Measurements from ENCODE around the gene DYNLL2.

Gene DYNLL2

GRCh38 chr17:58086953-58087352 is 3.7 kb downstream of the DYNLL2 start:
- Histone ChIP-seq H3K4me1 (ENCODE audit: insufficient read depth, insufficient read length) (peaks cover 16% of the 10 kb centered on the region), H3K4me3 (ENCODE audit: insufficient read length, low read depth) (no peak overlapping the region), H3K9ac (ENCODE audit: insufficient read length, low read depth) (no peak overlapping the region), H3K27me3 (ENCODE audit: insufficient read depth, insufficient read length) (no peaks in the 10 kb centered on the region), H3K9me3 (ENCODE audit: insufficient read depth, low read length) (no peaks in the 10 kb centered on the region), H3K36me3 (ENCODE audit: insufficient read depth, insufficient read length, low read length) (peaks cover 70% of the 10 kb centered on the region)
- TF ChIP-seq SUZ12 (IDR thresholded peaks at IDR 0.05; ENCODE audit: extremely low read depth, insufficient read depth, insufficient read length) (no peak), YY1 (IDR thresholded peaks at IDR 0.05; ENCODE audit: insufficient read depth, insufficient read length) (no peak), ZNF274 (IDR thresholded peaks at IDR 0.05; ENCODE audit: low read depth, low read length) (no peak)
- DNase-seq (ENCODE audit: low read depth, low spot score): no peak

- no peaks in the 10 kb centered on the region for H3K9me3 ChIP-seq (ENCODE audit: insufficient read depth, low read length)
- no peak overlapping the region for H3K9ac ChIP-seq (ENCODE audit: insufficient read length, low read depth)
- H3K36me3 ChIP-seq (ENCODE audit: insufficient read depth, insufficient read length, low read length): peaks cover 87% of the 10 kb centered on the region
- no peak for DNase-seq (ENCODE audit: low read depth, low spot score)
- peaks cover 16% of the 10 kb centered on the region for H3K4me1 ChIP-seq (ENCODE audit: insufficient read depth, insufficient read length)
- TF ChIP-seq SUZ12 (IDR thresholded peaks at IDR 0.05; ENCODE audit: extremely low read depth, insufficient read depth, insufficient read length): no peak
- TF ChIP-seq YY1 (IDR thresholded peaks at IDR 0.05; ENCODE audit: insufficient read depth, insufficient read length): no peak
- TF ChIP-seq ZNF274 (IDR thresholded peaks at IDR 0.05; ENCODE audit: low read depth, low read length): no peak
- no peaks in the 10 kb centered on the region for H3K27me3 ChIP-seq (ENCODE audit: insufficient read depth, insufficient read length)
- H3K4me3 ChIP-seq (ENCODE audit: insufficient read length, low read depth): no peak overlapping the region
Measured at GRCh38 chr17:58088624-58089023, 5.4 kb downstream of the DYNLL2 start.

GRCh38 chr17:58089111-58089510 is 5.9 kb downstream of the DYNLL2 start:
- no peak for TF ChIP-seq YY1 (IDR thresholded peaks at IDR 0.05; ENCODE audit: insufficient read depth, insufficient read length)
- no peak for TF ChIP-seq ZNF274 (IDR thresholded peaks at IDR 0.05; ENCODE audit: low read depth, low read length)
- TF ChIP-seq SUZ12 (IDR thresholded peaks at IDR 0.05; ENCODE audit: extremely low read depth, insufficient read depth, insufficient read length): no peak
- peaks cover 16% of the 10 kb centered on the region for H3K4me1 ChIP-seq (ENCODE audit: insufficient read depth, insufficient read length)
- H3K9me3 ChIP-seq (ENCODE audit: insufficient read depth, low read length): no peaks in the 10 kb centered on the region
- peaks cover 92% of the 10 kb centered on the region for H3K36me3 ChIP-seq (ENCODE audit: insufficient read depth, insufficient read length, low read length)
- DNase-seq (ENCODE audit: low read depth, low spot score): no peak
- H3K4me3 ChIP-seq (ENCODE audit: insufficient read length, low read depth): no peak overlapping the region
- no peaks in the 10 kb centered on the region for H3K27me3 ChIP-seq (ENCODE audit: insufficient read depth, insufficient read length)
- H3K9ac ChIP-seq (ENCODE audit: insufficient read length, low read depth): peak overlapping the region; percentile 21

GRCh38 chr17:58091024-58091567 is 7.9 kb downstream of the DYNLL2 start:
- no peak overlapping the region for H3K9ac ChIP-seq (ENCODE audit: insufficient read length, low read depth)
- H3K4me3 ChIP-seq (ENCODE audit: insufficient read length, low read depth): no peak overlapping the region
- H3K27me3 ChIP-seq (ENCODE audit: insufficient read depth, insufficient read length): no peaks in the 10 kb centered on the region
- peaks cover 90% of the 10 kb centered on the region for H3K36me3 ChIP-seq (ENCODE audit: insufficient read depth, insufficient read length, low read length)
- H3K4me1 ChIP-seq (ENCODE audit: insufficient read depth, insufficient read length): peaks cover 9% of the 10 kb centered on the region
- DNase-seq (ENCODE audit: low read depth, low spot score): no peak
- no peak for TF ChIP-seq YY1 (IDR thresholded peaks at IDR 0.05; ENCODE audit: insufficient read depth, insufficient read length)
- no peak for TF ChIP-seq ZNF274 (IDR thresholded peaks at IDR 0.05; ENCODE audit: low read depth, low read length)
- no peak for TF ChIP-seq SUZ12 (IDR thresholded peaks at IDR 0.05; ENCODE audit: extremely low read depth, insufficient read depth, insufficient read length)
- no peaks in the 10 kb centered on the region for H3K9me3 ChIP-seq (ENCODE audit: insufficient read depth, low read length)

- H3K9ac ChIP-seq (ENCODE audit: insufficient read length, low read depth): no peak overlapping the region
- peaks cover 78% of the 10 kb centered on the region for H3K36me3 ChIP-seq (ENCODE audit: insufficient read depth, insufficient read length, low read length)
- no peak for TF ChIP-seq ZNF274 (IDR thresholded peaks at IDR 0.05; ENCODE audit: low read depth, low read length)
- no peak for TF ChIP-seq SUZ12 (IDR thresholded peaks at IDR 0.05; ENCODE audit: extremely low read depth, insufficient read depth, insufficient read length)
- no peak for TF ChIP-seq YY1 (IDR thresholded peaks at IDR 0.05; ENCODE audit: insufficient read depth, insufficient read length)
- peaks cover 5% of the 10 kb centered on the region for H3K4me1 ChIP-seq (ENCODE audit: insufficient read depth, insufficient read length)
- no peak overlapping the region for H3K4me3 ChIP-seq (ENCODE audit: insufficient read length, low read depth)
- H3K27me3 ChIP-seq (ENCODE audit: insufficient read depth, insufficient read length): no peaks in the 10 kb centered on the region
- DNase-seq (ENCODE audit: low read depth, low spot score): no peak
- no peaks in the 10 kb centered on the region for H3K9me3 ChIP-seq (ENCODE audit: insufficient read depth, low read length)
Measured at GRCh38 chr17:58092101-58092796, 9.0 kb downstream of the DYNLL2 start.

GRCh38 chr17:58092797-58093385 is 9.7 kb downstream of the DYNLL2 start:
- DNase-seq (ENCODE audit: low read depth, low spot score): no peak
- Histone ChIP-seq H3K27me3 (ENCODE audit: insufficient read depth, insufficient read length) (no peaks in the 10 kb centered on the region), H3K4me1 (ENCODE audit: insufficient read depth, insufficient read length) (peaks cover 5% of the 10 kb centered on the region), H3K9ac (ENCODE audit: insufficient read length, low read depth) (no peak overlapping the region), H3K4me3 (ENCODE audit: insufficient read length, low read depth) (no peak overlapping the region), H3K9me3 (ENCODE audit: insufficient read depth, low read length) (no peaks in the 10 kb centered on the region), H3K36me3 (ENCODE audit: insufficient read depth, insufficient read length, low read length) (peaks cover 72% of the 10 kb centered on the region)
- TF ChIP-seq SUZ12 (IDR thresholded peaks at IDR 0.05; ENCODE audit: extremely low read depth, insufficient read depth, insufficient read length) (no peak), ZNF274 (IDR thresholded peaks at IDR 0.05; ENCODE audit: low read depth, low read length) (no peak)

- Histone ChIP-seq H3K9ac (ENCODE audit: insufficient read length, low read depth) (no peak overlapping the region), H3K4me3 (ENCODE audit: insufficient read length, low read depth) (no peak overlapping the region), H3K36me3 (ENCODE audit: insufficient read depth, insufficient read length, low read length) (peaks cover 59% of the 10 kb centered on the region), H3K27me3 (ENCODE audit: insufficient read depth, insufficient read length) (no peaks in the 10 kb centered on the region), H3K9me3 (ENCODE audit: insufficient read depth, low read length) (no peaks in the 10 kb centered on the region), H3K4me1 (ENCODE audit: insufficient read depth, insufficient read length) (no peaks in the 10 kb centered on the region)
- DNase-seq (ENCODE audit: low read depth, low spot score): no peak
- no peak for TF ChIP-seq YY1 (IDR thresholded peaks at IDR 0.05; ENCODE audit: insufficient read depth, insufficient read length)
- no peak for TF ChIP-seq ZNF274 (IDR thresholded peaks at IDR 0.05; ENCODE audit: low read depth, low read length)
- TF ChIP-seq SUZ12 (IDR thresholded peaks at IDR 0.05; ENCODE audit: extremely low read depth, insufficient read depth, insufficient read length): no peak
Measured at GRCh38 chr17:58094118-58094517, 10.9 kb downstream of the DYNLL2 start.
